Measurements from ENCODE around the gene CCN5.
A peak's percentile ranks its signal among the peaks of the same experiment; 100 is the strongest.

CCN5 gene

DNA sequence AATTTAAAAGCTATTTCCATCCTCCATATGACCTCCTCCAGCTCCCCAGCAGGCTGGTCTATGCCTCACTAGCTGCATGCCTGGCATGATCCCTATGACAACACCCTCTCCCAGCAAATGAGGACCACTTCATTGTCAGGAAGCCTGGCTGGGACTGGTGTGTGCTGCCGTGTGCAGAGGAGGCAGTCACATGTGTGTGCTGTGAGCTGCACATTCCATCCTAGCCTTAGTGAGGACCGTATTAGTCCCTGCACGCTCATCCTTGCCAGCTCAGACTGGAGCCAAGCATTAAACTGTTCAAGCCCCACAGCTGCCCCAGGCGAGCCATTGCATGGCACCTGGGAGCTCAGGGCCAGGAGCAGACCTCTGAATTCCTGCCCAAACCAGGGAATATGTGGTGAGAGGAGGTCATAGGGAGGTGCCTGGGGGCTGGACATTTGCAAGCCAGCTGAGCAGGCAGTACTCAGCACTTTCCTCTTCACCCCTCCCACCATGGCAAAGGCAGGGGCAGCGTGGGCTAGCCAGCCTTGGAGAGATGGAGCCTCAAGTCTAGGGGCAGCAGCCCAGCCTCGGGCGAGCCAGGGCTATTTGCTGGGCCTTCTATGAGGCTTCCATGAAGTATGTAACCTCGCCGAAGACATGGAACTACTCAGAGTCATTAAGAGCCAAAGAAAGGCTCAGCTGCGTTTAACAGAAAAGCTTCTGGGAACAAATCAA lies 8.7 kb upstream of the CCN5 start:
- no peaks in the 10 kb centered on the region for H3K27me3 ChIP-seq (ENCODE audit: insufficient read depth, poor library complexity, severe bottlenecking)
- H3K9me3 ChIP-seq (ENCODE audit: severe bottlenecking) = no peaks in the 10 kb centered on the region
- ATAC-seq (ENCODE audit: low read depth) (peak; percentile 39), DNase-seq (ENCODE audit: low spot score) (peak; percentile 69)
- TF ChIP-seq, protein P1, sequence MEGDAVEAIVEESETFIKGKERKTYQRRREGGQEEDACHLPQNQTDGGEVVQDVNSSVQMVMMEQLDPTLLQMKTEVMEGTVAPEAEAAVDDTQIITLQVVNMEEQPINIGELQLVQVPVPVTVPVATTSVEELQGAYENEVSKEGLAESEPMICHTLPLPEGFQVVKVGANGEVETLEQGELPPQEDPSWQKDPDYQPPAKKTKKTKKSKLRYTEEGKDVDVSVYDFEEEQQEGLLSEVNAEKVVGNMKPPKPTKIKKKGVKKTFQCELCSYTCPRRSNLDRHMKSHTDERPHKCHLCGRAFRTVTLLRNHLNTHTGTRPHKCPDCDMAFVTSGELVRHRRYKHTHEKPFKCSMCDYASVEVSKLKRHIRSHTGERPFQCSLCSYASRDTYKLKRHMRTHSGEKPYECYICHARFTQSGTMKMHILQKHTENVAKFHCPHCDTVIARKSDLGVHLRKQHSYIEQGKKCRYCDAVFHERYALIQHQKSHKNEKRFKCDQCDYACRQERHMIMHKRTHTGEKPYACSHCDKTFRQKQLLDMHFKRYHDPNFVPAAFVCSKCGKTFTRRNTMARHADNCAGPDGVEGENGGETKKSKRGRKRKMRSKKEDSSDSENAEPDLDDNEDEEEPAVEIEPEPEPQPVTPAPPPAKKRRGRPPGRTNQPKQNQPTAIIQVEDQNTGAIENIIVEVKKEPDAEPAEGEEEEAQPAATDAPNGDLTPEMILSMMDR (IDR thresholded peaks at IDR 0.05; ENCODE audit: poor library complexity, severe bottlenecking) = no peak
- H3K27ac ChIP-seq (ENCODE audit: poor library complexity, severe bottlenecking) = no peak overlapping the region
- H3K4me3 ChIP-seq (ENCODE audit: severe bottlenecking) = no peak overlapping the region
- H3K4me1 ChIP-seq (ENCODE audit: insufficient read depth, poor library complexity, severe bottlenecking) = peaks cover 12% of the 10 kb centered on the region
- H3K36me3 ChIP-seq (ENCODE audit: low read depth) = no peaks in the 10 kb centered on the region

DNA sequence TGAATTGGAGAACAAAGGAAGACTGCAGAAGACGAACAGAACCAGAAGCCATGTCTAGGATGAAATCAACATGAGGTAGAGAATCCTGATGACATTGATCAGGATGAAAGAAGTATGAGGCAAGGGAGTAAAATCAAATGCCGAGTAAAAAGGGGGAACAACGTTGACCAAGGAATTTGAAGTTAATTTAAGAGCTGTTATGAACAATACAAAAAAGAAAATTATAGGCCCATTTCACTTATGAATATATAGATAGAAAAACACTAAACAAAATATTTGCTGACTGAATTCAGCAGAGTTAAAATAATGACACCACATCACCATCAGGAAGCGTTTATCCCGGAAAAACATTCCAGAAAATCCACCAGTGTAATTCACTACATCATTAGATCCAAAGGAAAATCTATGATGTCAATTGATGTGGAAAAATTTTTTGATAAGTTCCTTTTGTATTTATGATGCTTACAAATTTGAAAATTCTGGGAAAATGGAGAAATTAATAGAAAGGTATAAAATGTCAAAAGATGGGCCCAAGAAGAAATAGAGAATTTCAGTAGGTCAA lies 8.1 kb upstream of the CCN5 start:
- Histone ChIP-seq H3K4me3 (ENCODE audit: severe bottlenecking) (no peak overlapping the region), H3K4me1 (ENCODE audit: insufficient read depth, poor library complexity, severe bottlenecking) (peaks cover 8% of the 10 kb centered on the region), H3K36me3 (ENCODE audit: low read depth) (no peaks in the 10 kb centered on the region), H3K27ac (ENCODE audit: poor library complexity, severe bottlenecking) (no peak overlapping the region), H3K9me3 (ENCODE audit: severe bottlenecking) (no peaks in the 10 kb centered on the region), H3K27me3 (ENCODE audit: insufficient read depth, poor library complexity, severe bottlenecking) (no peaks in the 10 kb centered on the region)
- TF ChIP-seq, protein P1 (IDR thresholded peaks at IDR 0.05; ENCODE audit: poor library complexity, severe bottlenecking) = no peak
- ATAC-seq (ENCODE audit: low read depth) (no peak), DNase-seq (ENCODE audit: low spot score) (no peak)

DNA sequence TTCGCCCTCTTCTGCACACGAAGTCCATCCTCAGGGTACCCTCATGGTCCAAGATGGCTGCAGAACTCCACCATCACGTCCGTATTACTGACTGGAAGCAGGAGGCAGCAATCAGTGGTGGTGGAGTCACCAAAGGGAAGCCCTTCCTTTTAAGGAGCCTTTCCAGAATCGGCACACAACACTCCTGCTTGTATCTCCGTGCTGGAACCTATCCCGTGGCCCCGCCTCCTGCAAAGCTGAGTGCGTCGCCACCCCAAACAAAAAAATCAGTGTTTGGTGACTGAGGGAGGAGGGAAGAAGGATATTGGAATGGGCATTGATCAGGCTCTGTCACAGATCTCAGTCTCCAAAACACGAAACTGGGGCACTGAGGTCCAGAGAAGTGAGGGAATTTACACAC lies 5.8 kb upstream of the CCN5 start:
- Histone ChIP-seq H3K4me1 (ENCODE audit: insufficient read depth, poor library complexity, severe bottlenecking) (peaks cover 7% of the 10 kb centered on the region), H3K36me3 (ENCODE audit: low read depth) (no peaks in the 10 kb centered on the region), H3K4me3 (ENCODE audit: severe bottlenecking) (no peak overlapping the region), H3K27me3 (ENCODE audit: insufficient read depth, poor library complexity, severe bottlenecking) (no peaks in the 10 kb centered on the region), H3K27ac (ENCODE audit: poor library complexity, severe bottlenecking) (no peak overlapping the region), H3K9me3 (ENCODE audit: severe bottlenecking) (no peaks in the 10 kb centered on the region)
- no peak for ATAC-seq (ENCODE audit: low read depth)
- TF ChIP-seq, protein P1 (IDR thresholded peaks at IDR 0.05; ENCODE audit: poor library complexity, severe bottlenecking) = no peak
- DNase-seq (ENCODE audit: low spot score) = peak; percentile 66

DNA sequence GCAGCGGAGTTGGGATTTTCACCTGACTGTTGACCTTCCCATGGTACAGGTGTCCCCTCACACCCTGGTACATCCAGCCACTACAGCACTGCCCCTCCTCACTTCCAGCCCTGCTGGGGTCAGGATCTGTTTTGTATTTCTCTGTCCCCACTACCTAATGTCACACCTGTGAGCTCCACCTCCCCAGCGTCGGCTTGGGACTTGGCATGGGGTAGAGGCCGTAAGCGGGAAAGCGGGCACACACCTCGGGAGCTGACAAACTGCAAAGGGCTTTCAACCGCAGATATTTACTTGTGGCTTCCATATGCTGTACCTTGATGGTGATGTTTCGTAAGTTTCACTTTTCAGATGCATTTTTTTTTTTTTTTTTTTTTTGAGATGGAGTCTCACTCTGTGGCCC lies 5.4 kb upstream of the CCN5 start:
- no peak overlapping the region for H3K4me3 ChIP-seq (ENCODE audit: severe bottlenecking)
- H3K4me1 ChIP-seq (ENCODE audit: insufficient read depth, poor library complexity, severe bottlenecking) = peaks cover 8% of the 10 kb centered on the region
- DNase-seq (ENCODE audit: low spot score) (peak; percentile 72), ATAC-seq (ENCODE audit: low read depth) (no peak)
- no peak overlapping the region for H3K27ac ChIP-seq (ENCODE audit: poor library complexity, severe bottlenecking)
- H3K36me3 ChIP-seq (ENCODE audit: low read depth) = no peaks in the 10 kb centered on the region
- H3K9me3 ChIP-seq (ENCODE audit: severe bottlenecking) = no peaks in the 10 kb centered on the region
- no peaks in the 10 kb centered on the region for H3K27me3 ChIP-seq (ENCODE audit: insufficient read depth, poor library complexity, severe bottlenecking)
- TF ChIP-seq, protein P1 (IDR thresholded peaks at IDR 0.05; ENCODE audit: poor library complexity, severe bottlenecking) = no peak

DNA sequence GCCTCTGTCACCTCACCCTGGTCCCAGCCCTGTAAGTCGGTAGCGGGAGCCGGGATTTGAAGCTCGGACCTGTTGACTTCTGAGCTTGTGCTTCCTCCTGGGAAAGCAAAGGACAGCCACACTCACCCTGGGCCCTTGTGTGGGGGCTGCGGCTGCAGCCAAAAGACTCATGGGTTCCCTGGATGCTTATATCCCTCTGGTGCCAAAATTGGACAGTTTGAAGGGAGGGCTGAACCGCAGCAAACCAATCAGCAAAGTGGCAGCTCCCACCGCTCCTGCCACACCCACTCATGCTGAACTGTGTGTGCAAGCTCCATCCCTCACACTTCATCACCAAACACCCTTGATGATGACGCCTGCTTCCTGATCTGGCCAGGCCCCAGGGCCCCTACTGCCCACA lies 3.9 kb upstream of the CCN5 start:
- H3K27me3 ChIP-seq (ENCODE audit: insufficient read depth, poor library complexity, severe bottlenecking) = no peaks in the 10 kb centered on the region
- TF ChIP-seq, protein P1 (IDR thresholded peaks at IDR 0.05; ENCODE audit: poor library complexity, severe bottlenecking) = no peak
- peaks cover 22% of the 10 kb centered on the region for H3K4me1 ChIP-seq (ENCODE audit: insufficient read depth, poor library complexity, severe bottlenecking)
- no peak overlapping the region for H3K27ac ChIP-seq (ENCODE audit: poor library complexity, severe bottlenecking)
- H3K36me3 ChIP-seq (ENCODE audit: low read depth) = no peaks in the 10 kb centered on the region
- ATAC-seq (ENCODE audit: low read depth) = no peak
- peak; percentile 77 for DNase-seq (ENCODE audit: low spot score)
- no peaks in the 10 kb centered on the region for H3K9me3 ChIP-seq (ENCODE audit: severe bottlenecking)
- no peak overlapping the region for H3K4me3 ChIP-seq (ENCODE audit: severe bottlenecking)

Measured in RWPE2 (cell line).